ENCODE data around the gene CHIA. TPM values are rescaled to one million over a fixed set of nuclear protein-coding genes. Genes with fewer than 3 reads are reported as not detected.

The CHIA gene
- total and polyA plus RNA-seq, 12 donors: 0.07 to 0.19 TPM; not detected in 10

DNA sequence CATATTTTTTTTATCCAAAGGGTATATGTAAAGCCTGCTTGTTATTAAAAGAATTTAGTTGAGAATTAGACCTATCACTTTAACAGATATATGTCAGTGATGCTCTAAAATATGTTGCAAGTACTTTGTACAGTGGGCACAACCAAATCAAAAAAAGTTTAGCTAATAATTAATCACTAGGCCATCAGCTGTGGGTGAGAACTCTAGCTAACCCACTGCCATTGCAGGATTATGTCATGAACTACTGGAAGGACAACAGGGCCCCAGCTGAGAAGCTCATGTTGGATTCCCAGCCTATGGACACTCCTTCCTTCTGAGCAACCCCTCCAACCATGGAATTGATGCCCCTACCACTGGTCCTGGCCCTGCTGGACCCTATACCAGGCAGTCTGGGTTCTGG is 6.8 kb upstream of the CHIA start:
- intact Hi-C loops (cut with DNase I): no loop called here

DNA sequence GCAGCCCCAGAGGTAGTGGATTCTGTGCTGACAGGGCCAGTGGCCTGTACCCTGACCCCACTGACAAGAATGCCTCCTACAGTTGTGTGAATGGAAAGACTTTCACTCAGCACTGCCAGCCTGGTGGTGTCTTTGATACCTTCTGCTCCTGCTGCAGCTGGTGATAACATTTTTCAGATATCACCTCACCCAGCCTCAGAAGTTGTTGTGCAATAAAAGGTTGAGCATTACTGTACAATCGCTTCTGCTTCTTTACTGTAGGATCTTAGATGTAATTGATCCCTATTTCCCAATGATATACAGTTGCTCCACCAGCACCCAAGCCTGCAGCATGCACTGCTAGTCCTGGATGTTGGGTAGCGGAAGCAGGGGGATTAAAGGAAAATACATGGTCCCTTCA is 4.8 kb upstream of the CHIA start:
- 69 to 74% (median 71%) methylated on average over 2 of the region's 2 CpGs for WGBS, 4 donors
- Histone ChIP-seq H3K9me3 (replicated peaks in 1 of 3) (no peaks in the 10 kb centered on the region), H3K27me3 (no peaks in the 10 kb centered on the region), H3K36me3 (replicated peaks in 1 of 2) (no peaks in the 10 kb centered on the region), H3K4me1 (replicated peaks in 1 of 2) (no peaks in the 10 kb centered on the region), H3K27ac (no peak overlapping the region), H3K4me3 (no peak overlapping the region)
- TF ChIP-seq POLR2A (IDR thresholded peaks at IDR 0.05): no peak
- TF ChIP-seq, protein P1, sequence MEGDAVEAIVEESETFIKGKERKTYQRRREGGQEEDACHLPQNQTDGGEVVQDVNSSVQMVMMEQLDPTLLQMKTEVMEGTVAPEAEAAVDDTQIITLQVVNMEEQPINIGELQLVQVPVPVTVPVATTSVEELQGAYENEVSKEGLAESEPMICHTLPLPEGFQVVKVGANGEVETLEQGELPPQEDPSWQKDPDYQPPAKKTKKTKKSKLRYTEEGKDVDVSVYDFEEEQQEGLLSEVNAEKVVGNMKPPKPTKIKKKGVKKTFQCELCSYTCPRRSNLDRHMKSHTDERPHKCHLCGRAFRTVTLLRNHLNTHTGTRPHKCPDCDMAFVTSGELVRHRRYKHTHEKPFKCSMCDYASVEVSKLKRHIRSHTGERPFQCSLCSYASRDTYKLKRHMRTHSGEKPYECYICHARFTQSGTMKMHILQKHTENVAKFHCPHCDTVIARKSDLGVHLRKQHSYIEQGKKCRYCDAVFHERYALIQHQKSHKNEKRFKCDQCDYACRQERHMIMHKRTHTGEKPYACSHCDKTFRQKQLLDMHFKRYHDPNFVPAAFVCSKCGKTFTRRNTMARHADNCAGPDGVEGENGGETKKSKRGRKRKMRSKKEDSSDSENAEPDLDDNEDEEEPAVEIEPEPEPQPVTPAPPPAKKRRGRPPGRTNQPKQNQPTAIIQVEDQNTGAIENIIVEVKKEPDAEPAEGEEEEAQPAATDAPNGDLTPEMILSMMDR (IDR thresholded peaks at IDR 0.05): no peak
- intact Hi-C loops (cut with DNase I): no loop called here
- DNase-seq: no peak

More for the DNA sequence above, 6.8 kb upstream of the CHIA start:
- H3K27me3 ChIP-seq: no peaks in the 10 kb centered on the region
- H3K4me1 ChIP-seq (replicated peaks in 1 of 2): no peaks in the 10 kb centered on the region
- H3K27ac ChIP-seq: no peak overlapping the region
- no peak overlapping the region for H3K4me3 ChIP-seq
- H3K9me3 ChIP-seq (replicated peaks in 1 of 3): no peaks in the 10 kb centered on the region
- no peak for DNase-seq
- H3K36me3 ChIP-seq (replicated peaks in 1 of 2): no peaks in the 10 kb centered on the region
- no peak for TF ChIP-seq POLR2A (IDR thresholded peaks at IDR 0.05)
- TF ChIP-seq, protein P1 (IDR thresholded peaks at IDR 0.05): no peak

GRCh38 chr1:111286912-111287311 is 3.7 kb upstream of the CHIA start:
- Histone ChIP-seq H3K36me3 (replicated peaks in 1 of 2) (no peaks in the 10 kb centered on the region), H3K9me3 (replicated peaks in 1 of 3) (no peaks in the 10 kb centered on the region), H3K4me3 (no peak overlapping the region), H3K4me1 (replicated peaks in 1 of 2) (no peaks in the 10 kb centered on the region), H3K27ac (no peak overlapping the region), H3K27me3 (no peaks in the 10 kb centered on the region)
- no peak for DNase-seq
- TF ChIP-seq, protein P1 (IDR thresholded peaks at IDR 0.05): no peak
- TF ChIP-seq POLR2A (IDR thresholded peaks at IDR 0.05): no peak
- intact Hi-C loops (cut with DNase I): no loop called here
- 0 to 37% (median 0%) methylated on average over 1 of the region's 1 CpG for WGBS, 4 donors

GRCh38 chr1:111289371-111289770 is 1.3 kb upstream of the CHIA start:
- 48 to 61% (median 55%) methylated on average over 4 to 5 of the region's 5 CpGs for WGBS, 4 donors
- TF ChIP-seq, protein P1 (IDR thresholded peaks at IDR 0.05): no peak
- no peak for TF ChIP-seq POLR2A (IDR thresholded peaks at IDR 0.05)
- no peak overlapping the region for H3K27ac ChIP-seq
- H3K4me1 ChIP-seq (replicated peaks in 1 of 2): no peaks in the 10 kb centered on the region
- DNase-seq: no peak
- no peak overlapping the region for H3K4me3 ChIP-seq
- H3K27me3 ChIP-seq: no peaks in the 10 kb centered on the region
- H3K36me3 ChIP-seq (replicated peaks in 1 of 2): no peaks in the 10 kb centered on the region
- intact Hi-C loops (cut with DNase I): no loop called here
- no peaks in the 10 kb centered on the region for H3K9me3 ChIP-seq (replicated peaks in 1 of 3)
